Chondrocyte (in vitro differentiated cells): ENCODE data around the gene AKAP3. TPM values are rescaled to one million over a fixed set of nuclear protein-coding genes. Genes with fewer than 3 reads are reported as not detected.

ENCODE experiments used
- DNase-seq: peaks from one replicate; pipeline ENCODE4 v3.0.0; 2021; ENCODE audit warnings: mixed read lengths, low spot score
- H3K27ac Mint-ChIP-seq: one replicate; pipeline ENCODE4 v1.8.0; 2021; ENCODE audit warnings: mild to moderate bottlenecking, moderate library complexity, mixed read lengths; ENCODE audit not compliant: unreplicated experiment
- H3K27me3 Mint-ChIP-seq: 2 replicates; pipeline ENCODE4 v1.8.0; 2021; ENCODE audit warnings: low read depth, mixed read lengths
- H3K36me3 Mint-ChIP-seq: 2 replicates; pipeline ENCODE4 v1.8.0; 2021; ENCODE audit warnings: low read depth, mixed read lengths
- H3K4me1 Mint-ChIP-seq: 2 replicates; pipeline ENCODE4 v1.8.0; 2021; ENCODE audit warnings: low read depth, mild to moderate bottlenecking, mixed read lengths
- H3K4me3 Mint-ChIP-seq: one replicate; pipeline ENCODE4 v1.8.0; 2021; ENCODE audit warnings: mild to moderate bottlenecking, moderate library complexity, mixed read lengths; ENCODE audit not compliant: unreplicated experiment
- H3K9me3 Mint-ChIP-seq: 2 replicates; pipeline ENCODE4 v1.8.0; 2021; ENCODE audit warnings: low read depth, mixed read lengths
- total RNA-seq: library from RNA; stranded (reverse); gene quantifications from 3 replicates; pipeline ENCODE4 v1.2.1, GENCODE V29; 2021
- TF ChIP-seq, protein P1 (sequence below): fragments of 200-600 bp; sonication (generic); IDR thresholded peaks from 2 replicates; pipeline ENCODE4 v1.5.0; 2021; ENCODE audit warnings: antibody characterized with exemption, mild to moderate bottlenecking, moderate library complexity

The AKAP3 gene
- total RNA-seq, 1 donor from 2014 or later: 0.57 TPM

- H3K27ac Mint-ChIP-seq: no peak overlapping the region
- H3K27me3 Mint-ChIP-seq: peaks cover 7% of the 10 kb centered on the region
Measured at GRCh38 chr12:4584896-4585295, 64.0 kb downstream of the AKAP3 start.

DNA sequence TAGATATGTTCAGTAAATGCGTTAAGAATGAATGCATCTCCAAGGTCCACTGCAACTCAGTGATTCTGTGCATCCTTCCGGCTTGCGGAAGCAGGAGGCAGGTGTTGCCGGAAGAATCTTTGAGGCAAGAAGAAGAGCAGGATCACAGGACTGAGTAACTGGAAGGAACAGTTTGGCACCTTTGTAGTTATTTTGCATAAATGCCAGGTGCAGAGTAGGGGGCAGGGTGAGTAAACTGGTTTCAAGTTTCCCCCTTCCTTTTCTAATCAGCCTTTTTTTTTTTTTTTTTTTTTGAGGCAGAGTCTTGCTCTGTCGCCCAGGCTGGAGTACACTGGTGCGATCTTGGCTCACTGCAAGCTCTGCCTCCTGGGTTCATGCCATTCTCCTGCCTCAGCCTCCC is 64.6 kb downstream of the AKAP3 start:
- no peaks in the 10 kb centered on the region for H3K9me3 Mint-ChIP-seq
- no peak for DNase-seq
- H3K36me3 Mint-ChIP-seq: no peaks in the 10 kb centered on the region
- H3K4me1 Mint-ChIP-seq: no peaks in the 10 kb centered on the region
- peaks cover 7% of the 10 kb centered on the region for H3K27me3 Mint-ChIP-seq
- H3K4me3 Mint-ChIP-seq: no peak overlapping the region
- H3K27ac Mint-ChIP-seq: no peak overlapping the region
- TF ChIP-seq, protein P1, sequence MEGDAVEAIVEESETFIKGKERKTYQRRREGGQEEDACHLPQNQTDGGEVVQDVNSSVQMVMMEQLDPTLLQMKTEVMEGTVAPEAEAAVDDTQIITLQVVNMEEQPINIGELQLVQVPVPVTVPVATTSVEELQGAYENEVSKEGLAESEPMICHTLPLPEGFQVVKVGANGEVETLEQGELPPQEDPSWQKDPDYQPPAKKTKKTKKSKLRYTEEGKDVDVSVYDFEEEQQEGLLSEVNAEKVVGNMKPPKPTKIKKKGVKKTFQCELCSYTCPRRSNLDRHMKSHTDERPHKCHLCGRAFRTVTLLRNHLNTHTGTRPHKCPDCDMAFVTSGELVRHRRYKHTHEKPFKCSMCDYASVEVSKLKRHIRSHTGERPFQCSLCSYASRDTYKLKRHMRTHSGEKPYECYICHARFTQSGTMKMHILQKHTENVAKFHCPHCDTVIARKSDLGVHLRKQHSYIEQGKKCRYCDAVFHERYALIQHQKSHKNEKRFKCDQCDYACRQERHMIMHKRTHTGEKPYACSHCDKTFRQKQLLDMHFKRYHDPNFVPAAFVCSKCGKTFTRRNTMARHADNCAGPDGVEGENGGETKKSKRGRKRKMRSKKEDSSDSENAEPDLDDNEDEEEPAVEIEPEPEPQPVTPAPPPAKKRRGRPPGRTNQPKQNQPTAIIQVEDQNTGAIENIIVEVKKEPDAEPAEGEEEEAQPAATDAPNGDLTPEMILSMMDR: no peak

More at GRCh38 chr12:4584896-4585295, 64.0 kb downstream of the AKAP3 start:
- Mint-ChIP-seq H3K9me3 (peaks cover 2% of the 10 kb centered on the region), H3K36me3 (no peaks in the 10 kb centered on the region), H3K4me1 (no peaks in the 10 kb centered on the region), H3K4me3 (no peak overlapping the region)
- TF ChIP-seq, protein P1: no peak
- DNase-seq: no peak

GRCh38 chr12:4580281-4580688 is 68.6 kb downstream of the AKAP3 start:
- TF ChIP-seq, protein P1: no peak
- no peaks in the 10 kb centered on the region for H3K4me1 Mint-ChIP-seq
- no peaks in the 10 kb centered on the region for H3K9me3 Mint-ChIP-seq
- no peak for DNase-seq
- H3K36me3 Mint-ChIP-seq: no peaks in the 10 kb centered on the region
- H3K27me3 Mint-ChIP-seq: peaks cover 7% of the 10 kb centered on the region
- H3K4me3 Mint-ChIP-seq: no peak overlapping the region
- H3K27ac Mint-ChIP-seq: no peak overlapping the region

- Mint-ChIP-seq H3K9me3 (no peaks in the 10 kb centered on the region), H3K27me3 (peaks cover 7% of the 10 kb centered on the region), H3K4me3 (no peak overlapping the region), H3K36me3 (no peaks in the 10 kb centered on the region), H3K4me1 (no peaks in the 10 kb centered on the region), H3K27ac (no peak overlapping the region)
- TF ChIP-seq, protein P1: peak; percentile 28
- DNase-seq: no peak
Measured at GRCh38 chr12:4579305-4580102, 69.3 kb downstream of the AKAP3 start.

- DNase-seq: no peak
- TF ChIP-seq, protein P1: no peak
- Mint-ChIP-seq H3K27me3 (no peaks in the 10 kb centered on the region), H3K27ac (no peak overlapping the region), H3K9me3 (no peaks in the 10 kb centered on the region), H3K4me3 (no peak overlapping the region), H3K36me3 (peaks cover 2% of the 10 kb centered on the region), H3K4me1 (peaks cover 4% of the 10 kb centered on the region)
Measured at GRCh38 chr12:4572680-4573079, 76.2 kb downstream of the AKAP3 start.
